WTC11 (cell line): ENCODE data around the gene C20orf96. TPM values are rescaled to one million over a fixed set of nuclear protein-coding genes. Genes with fewer than 3 reads are reported as not detected.

Experiments used
- ATAC-seq: fragments of 200-7000 bp; cut with Tn5 transposase; 2 replicates; pipeline ENCODE4 v1.10.0; 2021; ENCODE audit warnings: mild to moderate bottlenecking, moderate library complexity
- CTCF ChIA-PET: fragments of 300-600 bp; sonication (Branson Sonifier 250); formaldehyde crosslinking; loops from one replicate; lab custom pipeline; 2021; ENCODE audit warnings: antibody characterized with exemption; lab: Charles Lee
- POLR2A ChIA-PET: fragments of 350-600 bp; sonication (Branson Sonifier 250); formaldehyde crosslinking; loops from one replicate; lab custom pipeline; 2021; ENCODE audit warnings: antibody characterized with exemption; lab: Charles Lee
- DNase-seq: peaks from one replicate; pipeline ENCODE4 v3.0.0; 2021; ENCODE audit warnings: low spot score
- H3K27ac Mint-ChIP-seq: 2 replicates; pipeline ENCODE4 v1.8.0; 2021; ENCODE audit warnings: mixed read lengths
- H3K27me3 Mint-ChIP-seq: 2 replicates; pipeline ENCODE4 v1.8.0; 2021; ENCODE audit warnings: low read depth, mild to moderate bottlenecking, moderate library complexity, mixed read lengths
- H3K36me3 Mint-ChIP-seq: 2 replicates; pipeline ENCODE4 v1.8.0; 2021; ENCODE audit warnings: mixed read lengths
- H3K4me1 Mint-ChIP-seq: 2 replicates; pipeline ENCODE4 v1.8.0; 2022; ENCODE audit warnings: mixed read lengths
- H3K4me3 Mint-ChIP-seq: 2 replicates; pipeline ENCODE4 v1.8.0; 2021; ENCODE audit warnings: mild to moderate bottlenecking, moderate library complexity, mixed read lengths
- H3K9me3 Mint-ChIP-seq: 2 replicates; pipeline ENCODE4 v1.8.0; 2021; ENCODE audit warnings: mixed read lengths
- CREM ChIP-seq: sonication (generic); formaldehyde crosslinking; IDR thresholded peaks from 2 replicates; pipeline ENCODE4 v1.8.1; 2022; ENCODE audit warnings: mild to moderate bottlenecking, missing genetic modification reagents, moderate library complexity
- ELF4 ChIP-seq: sonication (generic); formaldehyde crosslinking; IDR thresholded peaks from 2 replicates; pipeline ENCODE4 v1.8.1; 2022; ENCODE audit warnings: low read depth, mild to moderate bottlenecking, moderate library complexity, missing genetic modification reagents
- EMX1 ChIP-seq: fragments of 250-450 bp; sonication (Bioruptor Pico); IDR thresholded peaks from 2 replicates; pipeline ENCODE4 v1.8.0; 2021; ENCODE audit warnings: mild to moderate bottlenecking
- FOXK1 ChIP-seq: sonication (generic); formaldehyde crosslinking; IDR thresholded peaks from 2 replicates; pipeline ENCODE4 v1.8.0; 2022; ENCODE audit warnings: mild to moderate bottlenecking, moderate library complexity, missing genetic modification reagents
- FOXP1 ChIP-seq: sonication (generic); formaldehyde crosslinking; IDR thresholded peaks from 2 replicates; pipeline ENCODE4 v1.8.0; 2022; ENCODE audit warnings: missing genetic modification reagents, mild to moderate bottlenecking, moderate library complexity, borderline replicate concordance
- HMGXB4 ChIP-seq: sonication (generic); formaldehyde crosslinking; IDR thresholded peaks from 2 replicates; pipeline ENCODE4 v1.8.1; 2023; ENCODE audit warnings: mild to moderate bottlenecking, moderate library complexity, missing genetic modification reagents
- NR3C1 ChIP-seq: sonication (generic); formaldehyde crosslinking; conservative IDR thresholded peaks from 2 replicates; pipeline ENCODE4 v1.8.1; 2023; ENCODE audit warnings: low read depth, mild to moderate bottlenecking, missing genetic modification reagents
- SP1 ChIP-seq: sonication (generic); formaldehyde crosslinking; conservative IDR thresholded peaks from 2 replicates; pipeline ENCODE4 v1.8.1; 2022; ENCODE audit warnings: missing genetic modification reagents
- ZNF219 ChIP-seq: sonication (generic); formaldehyde crosslinking; IDR thresholded peaks from 2 replicates; pipeline ENCODE4 v1.8.0; 2023; ENCODE audit warnings: missing genetic modification reagents, mild to moderate bottlenecking, borderline replicate concordance
- total RNA-seq: library from RNA; stranded (reverse); gene quantifications from 3 replicates; pipeline ENCODE4 v1.2.3, GENCODE V29; 2021
- TF ChIP-seq, protein P1 (sequence below): sonication (generic); formaldehyde crosslinking; IDR thresholded peaks from 2 replicates; pipeline ENCODE4 v1.8.1; 2022; ENCODE audit warnings: missing genetic modification reagents, borderline replicate concordance
- TF ChIP-seq, protein P2 (sequence below): sonication (generic); formaldehyde crosslinking; IDR thresholded peaks from 2 replicates; pipeline ENCODE4 v1.8.0; 2022; ENCODE audit warnings: mild to moderate bottlenecking, missing genetic modification reagents
- TF ChIP-seq, protein P3 (sequence below): sonication (generic); formaldehyde crosslinking; IDR thresholded peaks from 2 replicates; pipeline ENCODE4 v1.8.0; 2022; ENCODE audit warnings: mild to moderate bottlenecking, missing genetic modification reagents
- TF ChIP-seq, protein P4 (sequence below): fragments of 250-450 bp; sonication (Bioruptor Pico); conservative IDR thresholded peaks from 2 replicates; pipeline ENCODE4 v1.9.0; 2021; ENCODE audit warnings: mild to moderate bottlenecking

Gene C20orf96
- total RNA-seq, 1 experiment from 2014 or later: 22.1 TPM

- no peak for TF ChIP-seq NR3C1 (CRISPR knock-in tag)
- TF ChIP-seq, protein P1, sequence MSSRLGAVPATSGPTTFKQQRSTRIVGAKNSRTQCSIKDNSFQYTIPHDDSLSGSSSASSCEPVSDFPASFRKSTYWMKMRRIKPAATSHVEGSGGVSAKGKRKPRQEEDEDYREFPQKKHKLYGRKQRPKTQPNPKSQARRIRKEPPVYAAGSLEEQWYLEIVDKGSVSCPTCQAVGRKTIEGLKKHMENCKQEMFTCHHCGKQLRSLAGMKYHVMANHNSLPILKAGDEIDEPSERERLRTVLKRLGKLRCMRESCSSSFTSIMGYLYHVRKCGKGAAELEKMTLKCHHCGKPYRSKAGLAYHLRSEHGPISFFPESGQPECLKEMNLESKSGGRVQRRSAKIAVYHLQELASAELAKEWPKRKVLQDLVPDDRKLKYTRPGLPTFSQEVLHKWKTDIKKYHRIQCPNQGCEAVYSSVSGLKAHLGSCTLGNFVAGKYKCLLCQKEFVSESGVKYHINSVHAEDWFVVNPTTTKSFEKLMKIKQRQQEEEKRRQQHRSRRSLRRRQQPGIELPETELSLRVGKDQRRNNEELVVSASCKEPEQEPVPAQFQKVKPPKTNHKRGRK (CRISPR knock-in tag): no peak
- no peak for TF ChIP-seq EMX1
- TF ChIP-seq, protein P2, sequence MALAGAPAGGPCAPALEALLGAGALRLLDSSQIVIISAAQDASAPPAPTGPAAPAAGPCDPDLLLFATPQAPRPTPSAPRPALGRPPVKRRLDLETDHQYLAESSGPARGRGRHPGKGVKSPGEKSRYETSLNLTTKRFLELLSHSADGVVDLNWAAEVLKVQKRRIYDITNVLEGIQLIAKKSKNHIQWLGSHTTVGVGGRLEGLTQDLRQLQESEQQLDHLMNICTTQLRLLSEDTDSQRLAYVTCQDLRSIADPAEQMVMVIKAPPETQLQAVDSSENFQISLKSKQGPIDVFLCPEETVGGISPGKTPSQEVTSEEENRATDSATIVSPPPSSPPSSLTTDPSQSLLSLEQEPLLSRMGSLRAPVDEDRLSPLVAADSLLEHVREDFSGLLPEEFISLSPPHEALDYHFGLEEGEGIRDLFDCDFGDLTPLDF (CRISPR knock-in tag): no peak
- TF ChIP-seq, protein P3, sequence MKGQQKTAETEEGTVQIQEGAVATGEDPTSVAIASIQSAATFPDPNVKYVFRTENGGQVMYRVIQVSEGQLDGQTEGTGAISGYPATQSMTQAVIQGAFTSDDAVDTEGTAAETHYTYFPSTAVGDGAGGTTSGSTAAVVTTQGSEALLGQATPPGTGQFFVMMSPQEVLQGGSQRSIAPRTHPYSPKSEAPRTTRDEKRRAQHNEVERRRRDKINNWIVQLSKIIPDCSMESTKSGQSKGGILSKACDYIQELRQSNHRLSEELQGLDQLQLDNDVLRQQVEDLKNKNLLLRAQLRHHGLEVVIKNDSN (CRISPR knock-in tag): no peak
These were observed 35.5 kb upstream of the C20orf96 start (continued) for GRCh38 chr20:325889-326644.

GRCh38 chr20:325045-325888 lies 34.7 kb upstream of the C20orf96 start, which contains the start of gene SOX12:
TSS of gene SOX12 (plus strand) at chr20:325552. CDS start at chr20:325925, 373 bp downstream.
- peak; percentile 100 for DNase-seq
- no peaks in the 10 kb centered on the region for H3K27me3 Mint-ChIP-seq
- POLR2A ChIA-PET: interaction anchor here (0.5 to 5.0 kb wide), 12 partner anchors 13 to 335 kb away, joined by 3 to 110 read pairs (median 6); partner anchors contain the start of genes NRSN2, TRIB3 and ZCCHC3
- peaks cover 57% of the 10 kb centered on the region for H3K4me1 Mint-ChIP-seq
- CTCF ChIA-PET: interaction anchor here (0.6 to 3.9 kb wide), 10 partner anchors 8 to 59 kb away, joined by 3 to 55 read pairs (median 8); no protein-coding TSS in a partner anchor
- TF ChIP-seq, protein P4, sequence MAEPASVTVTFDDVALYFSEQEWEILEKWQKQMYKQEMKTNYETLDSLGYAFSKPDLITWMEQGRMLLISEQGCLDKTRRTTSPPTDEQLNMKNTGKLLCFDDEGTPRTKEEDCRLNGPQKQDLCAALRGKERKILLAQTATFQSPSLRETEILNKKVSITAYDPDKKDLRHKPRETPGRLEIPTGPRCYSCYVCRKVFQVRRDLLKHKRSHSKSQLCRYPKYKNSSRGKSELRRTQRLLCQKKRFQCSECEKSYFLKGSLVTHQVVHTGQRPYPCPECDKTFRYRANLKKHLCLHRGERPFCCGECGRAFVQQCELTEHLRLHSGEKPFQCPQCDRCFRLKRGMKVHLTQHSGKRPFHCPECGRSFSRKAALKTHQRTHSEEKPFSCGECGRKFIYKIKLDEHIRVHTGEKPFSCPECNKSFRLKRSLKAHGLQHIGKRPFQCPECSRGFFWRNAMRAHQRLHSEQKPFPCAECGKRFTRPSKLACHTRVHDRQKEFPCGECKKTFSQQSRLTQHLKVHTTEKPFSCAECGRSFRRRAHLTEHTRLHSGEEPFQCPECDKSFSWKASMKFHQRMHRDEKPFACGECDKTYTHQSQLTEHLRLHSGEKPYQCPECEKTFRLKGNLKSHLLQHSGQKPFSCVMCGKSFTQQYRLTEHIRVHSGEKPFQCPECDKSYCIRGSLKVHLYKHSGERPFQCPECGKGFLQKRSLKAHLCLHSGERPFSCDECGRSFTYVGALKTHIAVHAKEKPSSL (CRISPR knock-in tag): no peak
- TF ChIP-seq ELF4 (0 out of 2 replicates have a peak, but pooled peaks have one; percentile 27), CREM (CRISPR knock-in tag) (peak; percentile 88), FOXK1 (CRISPR knock-in tag) (peak; percentile 73), ZNF219 (CRISPR knock-in tag) (0 out of 2 replicates have a peak, but pooled peaks have one; percentile 28), HMGXB4 (CRISPR knock-in tag) (peak; percentile 2; the same call in 1 of the 2 replicates), SP1 (CRISPR knock-in tag) (peak; percentile 71), FOXP1 (CRISPR knock-in tag) (no peak)
- TF ChIP-seq, all 79 proteins: peak for 6
- ATAC-seq: peak; percentile 61
- H3K9me3 Mint-ChIP-seq: peaks cover 4% of the 10 kb centered on the region
- peaks cover 22% of the 10 kb centered on the region for H3K36me3 Mint-ChIP-seq
- H3K27ac Mint-ChIP-seq: peak within 1 kb of the TSS; percentile 99
- H3K4me3 Mint-ChIP-seq: peak within 1 kb of the TSS; percentile 88
